ENCODE measurements around the gene ACP1.

The ACP1 gene

GRCh38 chr2:264493-265468 is at the start of gene ACP1:
ACP1 (plus strand) TSS chr2:264947; CDS start chr2:264965, 18 bp downstream.
- H3K27me3 ChIP-seq = no peaks in the 10 kb centered on the region
- peaks cover 80% of the 10 kb centered on the region for H3K4me1 ChIP-seq
- peaks cover 58% of the 10 kb centered on the region for H4K20me1 ChIP-seq
- H3K4me2 ChIP-seq = peak within 1 kb of the TSS; percentile 97
- peak within 1 kb of the TSS; percentile 89 for H3K27ac ChIP-seq
- H3K36me3 ChIP-seq = peaks cover 28% of the 10 kb centered on the region
- peaks cover 10% of the 10 kb centered on the region for H3K9me3 ChIP-seq
- no peak for TF ChIP-seq Cebpa-rat (IDR thresholded peaks at IDR 0.05)
- H3K9ac ChIP-seq = peak within 1 kb of the TSS; percentile 89
- H3K4me3 ChIP-seq = peak within 1 kb of the TSS; percentile 92

GRCh38 chr2:216068-216467 is 48.7 kb upstream of the ACP1 start:
- Histone ChIP-seq H3K4me1 (peaks cover 7% of the 10 kb centered on the region), H3K4me2 (no peak overlapping the region), H3K27me3 (no peaks in the 10 kb centered on the region), H3K36me3 (peaks cover 34% of the 10 kb centered on the region), H3K4me3 (no peak overlapping the region), H3K9me3 (peaks cover 28% of the 10 kb centered on the region), H3K9ac (no peak overlapping the region), H4K20me1 (no peaks in the 10 kb centered on the region), H3K27ac (no peak overlapping the region)
- no peak for TF ChIP-seq Cebpa-rat (IDR thresholded peaks at IDR 0.05)

GRCh38 chr2:223451-223850 is 41.3 kb upstream of the ACP1 start:
- no peak overlapping the region for H3K27ac ChIP-seq
- no peak overlapping the region for H3K4me2 ChIP-seq
- TF ChIP-seq Cebpa-rat (IDR thresholded peaks at IDR 0.05) = no peak
- H3K4me1 ChIP-seq = peaks cover 7% of the 10 kb centered on the region
- no peak overlapping the region for H3K9ac ChIP-seq
- no peak overlapping the region for H3K4me3 ChIP-seq
- no peaks in the 10 kb centered on the region for H3K9me3 ChIP-seq
- H4K20me1 ChIP-seq = no peaks in the 10 kb centered on the region
- peaks cover 89% of the 10 kb centered on the region for H3K36me3 ChIP-seq
- H3K27me3 ChIP-seq = no peaks in the 10 kb centered on the region

- TF ChIP-seq Cebpa-rat (IDR thresholded peaks at IDR 0.05) = no peak
- no peak overlapping the region for H3K4me2 ChIP-seq
- H3K27ac ChIP-seq = no peak overlapping the region
- no peaks in the 10 kb centered on the region for H3K27me3 ChIP-seq
- H3K4me1 ChIP-seq = peaks cover 6% of the 10 kb centered on the region
- H3K36me3 ChIP-seq = peaks cover 88% of the 10 kb centered on the region
- H4K20me1 ChIP-seq = no peaks in the 10 kb centered on the region
- no peaks in the 10 kb centered on the region for H3K9me3 ChIP-seq
- H3K4me3 ChIP-seq = no peak overlapping the region
- H3K9ac ChIP-seq = no peak overlapping the region
Measured at GRCh38 chr2:223971-224760, 40.6 kb upstream of the ACP1 start.

GRCh38 chr2:228115-228514 is 36.6 kb upstream of the ACP1 start:
- TF ChIP-seq Cebpa-rat (IDR thresholded peaks at IDR 0.05) = no peak
- H3K27ac ChIP-seq = no peak overlapping the region
- no peaks in the 10 kb centered on the region for H4K20me1 ChIP-seq
- H3K9me3 ChIP-seq = no peaks in the 10 kb centered on the region
- no peaks in the 10 kb centered on the region for H3K4me1 ChIP-seq
- H3K4me2 ChIP-seq = no peak overlapping the region
- peaks cover 79% of the 10 kb centered on the region for H3K36me3 ChIP-seq
- no peak overlapping the region for H3K4me3 ChIP-seq
- no peaks in the 10 kb centered on the region for H3K27me3 ChIP-seq
- H3K9ac ChIP-seq = no peak overlapping the region

DNA sequence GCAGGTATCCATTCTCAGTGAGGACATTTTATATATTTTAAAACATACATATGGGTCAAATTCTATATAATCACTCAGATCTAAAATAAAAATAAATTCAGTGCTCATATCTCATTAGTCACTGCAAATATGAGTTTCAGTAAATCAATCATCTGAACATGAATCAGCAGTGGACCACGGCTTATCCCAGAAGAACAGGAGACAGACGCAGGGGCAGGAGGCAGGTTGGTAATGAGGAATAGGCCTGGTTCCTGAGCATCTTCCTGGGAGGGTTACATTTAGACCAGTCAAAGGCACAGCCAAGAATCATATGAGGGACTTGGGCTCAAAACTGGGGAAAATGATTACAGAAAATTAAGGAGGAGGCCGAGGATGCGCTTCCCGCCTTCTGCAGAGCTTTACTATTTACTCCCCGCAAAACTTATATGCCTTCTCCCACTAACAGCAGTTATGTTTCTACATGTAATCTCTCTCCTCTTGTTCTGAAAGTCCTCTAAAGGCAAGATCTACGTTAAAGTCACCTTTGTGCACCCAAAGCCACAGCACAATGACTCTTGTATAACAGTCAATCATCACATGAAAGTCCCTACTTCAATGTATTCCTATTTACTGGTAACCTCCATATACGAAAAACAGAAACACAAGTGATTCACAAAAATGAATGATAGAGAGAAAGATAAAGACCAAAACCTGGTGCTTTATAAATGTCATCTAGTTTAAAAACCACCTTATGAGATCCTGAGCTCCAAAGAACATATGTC is 36.0 kb upstream of the ACP1 start:
- peaks cover 75% of the 10 kb centered on the region for H3K36me3 ChIP-seq
- TF ChIP-seq Cebpa-rat (IDR thresholded peaks at IDR 0.05) = no peak
- H3K4me3 ChIP-seq = no peak overlapping the region
- H4K20me1 ChIP-seq = no peaks in the 10 kb centered on the region
- no peaks in the 10 kb centered on the region for H3K4me1 ChIP-seq
- no peak overlapping the region for H3K4me2 ChIP-seq
- H3K9me3 ChIP-seq = no peaks in the 10 kb centered on the region
- no peaks in the 10 kb centered on the region for H3K27me3 ChIP-seq
- no peak overlapping the region for H3K27ac ChIP-seq
- no peak overlapping the region for H3K9ac ChIP-seq

DNA sequence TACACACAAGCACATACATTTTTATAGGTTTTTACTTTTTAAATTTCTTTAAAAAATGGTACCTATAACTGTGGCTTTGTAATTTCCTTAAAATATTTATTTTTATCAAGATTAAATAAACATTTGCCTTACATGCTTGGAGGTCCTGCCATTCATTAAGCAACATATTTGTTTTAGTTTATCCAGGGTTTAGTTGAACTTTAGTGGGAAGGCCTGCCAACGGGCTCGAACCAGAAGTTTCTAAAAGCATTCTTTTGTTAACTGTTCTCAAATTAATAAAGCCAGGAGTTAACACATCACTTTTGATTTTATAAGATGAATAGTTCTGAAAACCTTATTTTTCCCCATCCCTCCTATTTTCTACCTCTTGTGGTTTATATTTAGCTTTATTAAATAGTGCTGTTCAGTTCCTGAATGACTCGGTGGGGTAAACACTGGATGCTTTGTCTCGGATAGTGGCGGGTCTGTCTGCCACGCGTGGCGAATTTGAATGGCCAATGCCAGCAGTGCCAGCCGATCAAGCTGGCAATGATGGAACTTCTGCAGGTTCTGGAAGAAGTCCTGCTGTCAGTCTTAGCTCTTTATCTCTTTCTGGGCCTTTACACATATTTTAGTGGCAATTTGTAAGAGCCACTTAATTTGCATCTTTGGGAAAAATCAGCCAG is 33.1 kb upstream of the ACP1 start:
- Histone ChIP-seq H3K27ac (no peak overlapping the region), H3K27me3 (no peaks in the 10 kb centered on the region), H3K9me3 (no peaks in the 10 kb centered on the region), H3K9ac (no peak overlapping the region), H3K4me1 (no peaks in the 10 kb centered on the region), H3K4me3 (no peak overlapping the region), H4K20me1 (no peaks in the 10 kb centered on the region), H3K4me2 (no peak overlapping the region), H3K36me3 (peaks cover 70% of the 10 kb centered on the region)
- TF ChIP-seq Cebpa-rat (IDR thresholded peaks at IDR 0.05) = no peak

DNA sequence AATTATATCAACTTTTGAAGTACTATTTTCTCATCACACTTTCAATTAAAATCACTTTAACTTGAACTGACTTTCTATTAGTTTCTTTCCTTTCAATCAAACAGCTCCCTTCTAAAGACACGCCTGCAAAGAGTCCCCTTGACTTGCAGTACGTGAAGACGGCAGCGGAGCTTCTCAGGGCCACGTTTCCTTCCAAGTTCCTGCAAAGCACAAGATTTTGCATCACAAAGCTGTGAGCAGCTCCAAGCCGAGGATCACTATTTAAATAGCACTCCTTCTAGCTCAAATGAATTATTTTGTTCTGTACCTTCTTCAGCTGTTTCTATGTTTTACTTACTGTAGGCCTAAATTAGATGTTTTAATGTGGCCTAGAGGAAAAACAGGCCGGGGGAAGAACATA is 31.7 kb upstream of the ACP1 start:
- no peak overlapping the region for H3K27ac ChIP-seq
- peaks cover 67% of the 10 kb centered on the region for H3K36me3 ChIP-seq
- no peaks in the 10 kb centered on the region for H4K20me1 ChIP-seq
- TF ChIP-seq Cebpa-rat (IDR thresholded peaks at IDR 0.05) = no peak
- no peak overlapping the region for H3K4me2 ChIP-seq
- no peaks in the 10 kb centered on the region for H3K27me3 ChIP-seq
- H3K9me3 ChIP-seq = no peaks in the 10 kb centered on the region
- H3K4me1 ChIP-seq = peaks cover 6% of the 10 kb centered on the region
- H3K4me3 ChIP-seq = no peak overlapping the region
- no peak overlapping the region for H3K9ac ChIP-seq

GRCh38 chr2:234421-234820 is 30.3 kb upstream of the ACP1 start:
- no peak overlapping the region for H3K27ac ChIP-seq
- H3K9me3 ChIP-seq = no peaks in the 10 kb centered on the region
- no peak overlapping the region for H3K4me2 ChIP-seq
- H3K9ac ChIP-seq = no peak overlapping the region
- H3K4me1 ChIP-seq = peaks cover 17% of the 10 kb centered on the region
- no peaks in the 10 kb centered on the region for H4K20me1 ChIP-seq
- no peak for TF ChIP-seq Cebpa-rat (IDR thresholded peaks at IDR 0.05)
- peaks cover 71% of the 10 kb centered on the region for H3K36me3 ChIP-seq
- H3K27me3 ChIP-seq = no peaks in the 10 kb centered on the region
- no peak overlapping the region for H3K4me3 ChIP-seq

All from BLaER1 (cell line).